Stomach (tissue), 9 donors: ENCODE results near the gene NDUFA9. TPM values are rescaled to one million over a fixed set of nuclear protein-coding genes. Genes with fewer than 3 reads are reported as not detected.

ENCODE experiments used
- DNase-seq, 2 donors: peaks; one replicate each; pipeline versions ENCODE4 v3.0.0 to v3.0.0-alpha.2; 2013 to 2019
- H3K27ac ChIP-seq, 5 donors: fragments of 200-600 bp in 4 of 5; sonication (generic) in 4 of 5; one replicate each; pipeline ENCODE4 v1.5.1; 2013 to 2019; ENCODE audit warnings: mild to moderate bottlenecking in 1 of 5, moderate library complexity in 1 of 5
- H3K27me3 ChIP-seq, 3 donors: fragments of 200-600 bp; sonication (generic); one replicate each; pipeline ENCODE4 v1.5.1; 2017 to 2019; ENCODE audit warnings: mixed run types in 1 of 3
- H3K36me3 ChIP-seq, 4 donors: fragments of 200-600 bp; sonication (generic); 1 replicate in 3 of 4; 2 replicates in 1 of 4; pipeline ENCODE4 v1.5.1; 2016 to 2019
- H3K4me1 ChIP-seq, 4 donors: fragments of 200-600 bp; sonication (generic); one replicate each; pipeline ENCODE4 v1.5.1; 2016 to 2019
- H3K4me3 ChIP-seq, 4 donors: fragments of 200-600 bp; sonication (generic) in 3 of 4; one replicate each; pipeline ENCODE4 v1.5.1; 2016 to 2019; ENCODE audit warnings: mild to moderate bottlenecking in 1 of 4
- H3K9me3 ChIP-seq, 4 donors: fragments of 200-600 bp; sonication (generic); one replicate each; pipeline ENCODE4 v1.5.1; 2016 to 2019
- EP300 ChIP-seq: sonication (generic); formaldehyde crosslinking; IDR thresholded peaks from one replicate; pipeline ENCODE4 v1.6.1; 2017; ENCODE audit warnings: antibody characterized with exemption
- POLR2A ChIP-seq, 4 donors: fragments of 450-650 bp; IDR thresholded peaks; one replicate each; pipeline ENCODE4 v1.6.1; 2016; ENCODE audit warnings: antibody characterized with exemption in 4 of 4, control low read depth in 2 of 4, mild to moderate bottlenecking in 1 of 4, moderate library complexity in 1 of 4
- POLR2AphosphoS5 ChIP-seq, 3 donors: sonication (generic); formaldehyde crosslinking; IDR thresholded peaks; one replicate each; pipeline ENCODE4 v1.6.1; 2016; ENCODE audit warnings: antibody characterized with exemption in 3 of 3
- WGBS, 5 donors: extraction: QIAGEN DNeasy Blood & Tissue Kit in 3 of 5; methylation state at CpG; one replicate each; pipeline versions ENCODE4 v1.1.5 to v1.1.7; 2013 to 2018; 5-methylcytosine and 5-hydroxymethylcytosine counted together
- intact Hi-C: fragments of 100-400 bp; cut with DNase I; formaldehyde crosslinking; loops from one replicate; pipeline ENCODE4 v1.15.1; 2023; ENCODE audit warnings: low total_unique reads
- polyA plus RNA-seq, 3 donors: library from polyadenylated mRNA; stranded (reverse); fragments of 200-250 nt; gene quantifications; one replicate each; pipeline ENCODE4 v1.2.3, GENCODE V29; 2013
- total RNA-seq, 5 donors: library from RNA; depleted of rRNA; stranded (reverse); fragments of >200 nt; gene quantifications; one replicate each; pipeline versions ENCODE4 v1.1.0 to v1.2.3, GENCODE V29; 2014 to 2016
- TF ChIP-seq, protein P1 (sequence below), 7 experiments: fragments of 450-650 bp in 4 of 7; fragments of 200-600 bp in 3 of 7; sonication (generic) in 3 of 7; IDR thresholded peaks; one replicate each; pipeline ENCODE4 v1.5.1; 2016 to 2019; ENCODE audit warnings: antibody characterized with exemption in 7 of 7, control low read depth in 2 of 7, mild to moderate bottlenecking in 1 of 7
- donor health status: healthy with polysubstance abuse.
- donor health status: Bipolar disorder and iron deficiency.
- donor health status: healthy.

NDUFA9 gene
- total and polyA plus RNA-seq, 8 donors = 10.5 to 72.4 (median 54.4) TPM

DNA sequence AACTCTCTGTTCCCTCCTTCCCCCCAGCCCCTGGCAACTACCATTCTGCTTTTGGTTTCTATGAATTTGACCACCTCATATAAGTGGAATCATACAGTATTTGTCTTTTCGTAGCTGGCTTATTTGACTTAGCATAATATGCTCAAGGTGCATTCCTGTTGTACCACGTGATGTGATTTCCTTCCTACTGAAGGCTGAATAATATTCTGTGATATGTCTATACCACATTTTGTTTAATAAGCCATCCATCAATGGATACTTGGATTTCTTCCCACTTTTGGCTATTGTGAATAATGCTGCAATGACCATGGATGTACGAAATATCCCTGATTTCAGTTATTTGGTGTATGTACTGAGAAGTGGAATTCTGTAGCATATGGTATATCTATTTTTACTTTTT lies 16.3 kb downstream of the NDUFA9 start:
- Histone ChIP-seq H3K4me1 (no peaks in the 10 kb centered on the region), H3K27ac (no peak overlapping the region), H3K27me3 (no peaks in the 10 kb centered on the region), H3K9me3 (no peaks in the 10 kb centered on the region), H3K4me3 (no peak overlapping the region), H3K36me3 (peaks cover 60 to 100% (median 99%) of the 10 kb centered on the region in 4 donors)
- 92 to 97% (median 94%) methylated on average over 3 of the region's 3 CpGs for WGBS, 5 donors
- no peak for DNase-seq
- TF ChIP-seq POLR2A (IDR thresholded peaks at IDR 0.05) = no peak
- no peak for TF ChIP-seq POLR2AphosphoS5 (IDR thresholded peaks at IDR 0.05)
- TF ChIP-seq, protein P1, sequence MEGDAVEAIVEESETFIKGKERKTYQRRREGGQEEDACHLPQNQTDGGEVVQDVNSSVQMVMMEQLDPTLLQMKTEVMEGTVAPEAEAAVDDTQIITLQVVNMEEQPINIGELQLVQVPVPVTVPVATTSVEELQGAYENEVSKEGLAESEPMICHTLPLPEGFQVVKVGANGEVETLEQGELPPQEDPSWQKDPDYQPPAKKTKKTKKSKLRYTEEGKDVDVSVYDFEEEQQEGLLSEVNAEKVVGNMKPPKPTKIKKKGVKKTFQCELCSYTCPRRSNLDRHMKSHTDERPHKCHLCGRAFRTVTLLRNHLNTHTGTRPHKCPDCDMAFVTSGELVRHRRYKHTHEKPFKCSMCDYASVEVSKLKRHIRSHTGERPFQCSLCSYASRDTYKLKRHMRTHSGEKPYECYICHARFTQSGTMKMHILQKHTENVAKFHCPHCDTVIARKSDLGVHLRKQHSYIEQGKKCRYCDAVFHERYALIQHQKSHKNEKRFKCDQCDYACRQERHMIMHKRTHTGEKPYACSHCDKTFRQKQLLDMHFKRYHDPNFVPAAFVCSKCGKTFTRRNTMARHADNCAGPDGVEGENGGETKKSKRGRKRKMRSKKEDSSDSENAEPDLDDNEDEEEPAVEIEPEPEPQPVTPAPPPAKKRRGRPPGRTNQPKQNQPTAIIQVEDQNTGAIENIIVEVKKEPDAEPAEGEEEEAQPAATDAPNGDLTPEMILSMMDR (IDR thresholded peaks at IDR 0.05) = no peak
- no peak for TF ChIP-seq EP300
- intact Hi-C loops = no loop called here

DNA sequence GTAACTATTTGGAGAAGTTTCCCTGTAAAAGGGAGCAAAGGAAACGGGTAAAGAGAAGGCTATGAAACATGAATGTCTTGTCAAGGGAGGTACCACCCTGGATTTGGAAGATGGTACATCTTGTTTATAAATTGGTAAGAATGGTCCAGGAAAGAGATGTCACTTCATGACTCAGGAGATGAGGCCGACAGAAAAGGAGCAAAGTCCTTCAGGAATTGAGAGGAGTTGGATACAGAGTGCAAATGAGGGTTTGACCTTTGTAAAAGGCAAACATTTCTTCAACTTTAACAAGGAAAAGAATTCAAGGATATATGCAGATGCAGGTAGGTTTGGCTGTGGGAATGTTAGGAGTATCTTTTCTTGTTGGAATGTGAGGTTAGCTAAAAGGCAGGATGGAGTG lies 30.8 kb downstream of the NDUFA9 start:
- WGBS, 5 donors = 69 to 82% (median 80%) methylated on average over 2 of the region's 2 CpGs
- Histone ChIP-seq H3K27me3 (no peaks in the 10 kb centered on the region), H3K9me3 (no peaks in the 10 kb centered on the region), H3K4me1 (no peaks in the 10 kb centered on the region), H3K36me3 (peaks cover 11 to 37% (median 33%) of the 10 kb centered on the region in 4 donors), H3K27ac (no peak overlapping the region), H3K4me3 (no peak overlapping the region)
- intact Hi-C loops = no loop called here
- TF ChIP-seq EP300 (no peak), POLR2AphosphoS5 (IDR thresholded peaks at IDR 0.05) (no peak)
- TF ChIP-seq, protein P1 (IDR thresholded peaks at IDR 0.05) = no peak
- DNase-seq = no peak

DNA sequence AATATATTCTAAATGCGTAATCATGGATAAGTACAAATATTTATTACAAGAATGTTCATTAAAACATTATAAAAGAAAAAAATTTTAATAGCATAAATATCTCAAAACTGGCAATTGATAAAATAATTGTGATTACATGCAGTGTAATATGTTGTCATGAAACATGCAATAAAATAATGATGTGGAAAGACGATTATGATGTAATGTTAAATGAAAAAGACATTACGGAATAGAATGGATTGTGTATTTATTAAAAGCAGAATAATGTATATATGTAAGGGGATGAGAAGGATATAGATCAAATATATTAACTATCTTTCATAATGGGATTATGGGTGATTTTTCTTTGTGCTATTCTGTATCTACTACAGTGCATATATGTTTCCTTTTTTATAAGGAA lies 32.8 kb downstream of the NDUFA9 start:
- TF ChIP-seq, protein P1 (IDR thresholded peaks at IDR 0.05) = no peak
- TF ChIP-seq EP300 (no peak), POLR2A (IDR thresholded peaks at IDR 0.05) (no peak), POLR2AphosphoS5 (IDR thresholded peaks at IDR 0.05) (no peak)
- Histone ChIP-seq H3K27ac (no peak overlapping the region), H3K27me3 (no peaks in the 10 kb centered on the region), H3K4me1 (no peaks in the 10 kb centered on the region), H3K36me3 (peaks cover 25 to 57% (median 53%) of the 10 kb centered on the region in 4 donors), H3K4me3 (no peak overlapping the region), H3K9me3 (no peaks in the 10 kb centered on the region)
- WGBS, 5 donors = 64 to 100% (median 97%) methylated on average over 3 of the region's 3 CpGs
- intact Hi-C loops = no loop called here
- no peak for DNase-seq

DNA sequence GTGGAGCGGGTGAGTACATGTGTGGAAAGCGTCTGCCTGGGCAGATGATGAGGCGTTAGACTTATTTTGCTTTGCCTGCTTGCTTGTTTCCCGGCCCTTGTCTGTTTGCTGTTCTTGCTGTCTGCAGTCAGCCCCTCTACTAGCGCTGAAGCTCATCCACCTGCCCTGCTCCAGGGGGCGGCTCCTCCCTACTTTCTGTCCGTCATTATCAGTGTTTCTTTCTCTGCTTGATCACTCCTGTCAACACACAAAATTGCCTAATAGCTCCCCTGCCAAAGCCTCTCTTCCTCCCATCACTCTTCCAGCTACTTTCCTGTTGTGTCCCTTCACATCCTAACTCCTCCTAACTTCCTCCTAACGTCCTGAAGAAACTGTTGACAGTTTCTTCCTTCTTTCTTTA lies 36.4 kb downstream of the NDUFA9 start:
- TF ChIP-seq EP300 (no peak), POLR2A (IDR thresholded peaks at IDR 0.05) (no peak), POLR2AphosphoS5 (IDR thresholded peaks at IDR 0.05) (no peak)
- TF ChIP-seq, protein P1 (IDR thresholded peaks at IDR 0.05) = no peak
- Histone ChIP-seq H3K36me3 (peaks cover 36 to 88% (median 84%) of the 10 kb centered on the region in 4 donors), H3K9me3 (no peaks in the 10 kb centered on the region), H3K4me3 (no peak overlapping the region), H3K27me3 (no peaks in the 10 kb centered on the region), H3K4me1 (no peaks in the 10 kb centered on the region), H3K27ac (no peak overlapping the region)
- WGBS, 5 donors = 87 to 90% (median 89%) methylated on average over 8 of the region's 8 CpGs
- intact Hi-C loops = no loop called here
- no peak for DNase-seq
